ENCODE measurements around the gene PDE3A.

GRCh38 chr12:20490213-20490612 lies 121.9 kb downstream of the PDE3A start:
- TF ChIP-seq POLR2A (IDR thresholded peaks at IDR 0.05) (no peak), CTCF (IDR thresholded peaks at IDR 0.05) (no peak)
